GM12874 (cell line): ENCODE measurements around the gene SPATC1L.

ENCODE experiments used
- CTCF ChIP-seq: IDR thresholded peaks from 2 replicates; pipeline ENCODE4 v1.5.1; 2011; ENCODE audit warnings: low read depth, mild to moderate bottlenecking, control low read depth, low read length, moderate library complexity; ENCODE audit not compliant: insufficient read depth

The SPATC1L gene

GRCh38 chr21:46115441-46116188 is 68.6 kb downstream of the SPATC1L start:
- TF ChIP-seq CTCF = no peak

- no peak for TF ChIP-seq CTCF
Measured at GRCh38 chr21:46114963-46115362, 69.3 kb downstream of the SPATC1L start.

GRCh38 chr21:46113497-46114176 is 70.6 kb downstream of the SPATC1L start:
- TF ChIP-seq CTCF = no peak

GRCh38 chr21:46112725-46113215 is 71.5 kb downstream of the SPATC1L start:
- no peak for TF ChIP-seq CTCF

GRCh38 chr21:46111857-46112724 is 72.2 kb downstream of the SPATC1L start:
- no peak for TF ChIP-seq CTCF

- no peak for TF ChIP-seq CTCF
Measured at GRCh38 chr21:46111193-46111571, 73.1 kb downstream of the SPATC1L start.
